GM18517 (cell line): ENCODE results near the gene GDPD3.

Experiments
- ATAC-seq: cut with Tn5 transposase; IDR thresholded peaks from one replicate; pipeline ENCODE4 v1.9.1; 2021; ENCODE audit warnings: mild to moderate bottlenecking, moderate library complexity; ENCODE audit not compliant: unreplicated experiment

GDPD3 gene

DNA sequence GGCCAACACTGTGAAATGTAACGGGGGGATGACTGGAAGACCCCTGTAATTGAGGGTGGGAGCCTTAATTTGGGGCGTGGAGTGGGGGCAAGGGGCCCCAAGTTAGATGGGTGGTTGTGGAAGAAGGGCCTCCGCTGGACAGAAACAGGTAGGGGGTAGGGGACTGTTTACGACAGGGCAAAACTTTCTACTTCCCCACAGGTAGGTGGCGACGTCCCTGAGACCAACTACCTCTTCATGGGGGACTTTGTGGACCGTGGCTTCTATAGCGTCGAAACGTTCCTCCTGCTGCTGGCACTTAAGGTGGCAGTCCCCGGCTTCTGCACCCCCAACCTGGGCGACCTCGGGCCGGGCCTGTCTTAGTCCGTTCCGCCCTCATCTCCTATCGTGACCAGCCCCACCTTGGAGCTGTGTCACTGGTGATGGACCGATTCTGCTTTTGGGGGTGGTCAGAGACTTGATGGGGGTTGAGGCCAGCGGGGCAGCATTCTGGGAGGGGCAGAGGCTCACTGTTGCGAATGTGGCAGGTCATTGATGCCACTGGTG, 30.7 kb downstream of the GDPD3 start:
- ATAC-seq: no peak

DNA sequence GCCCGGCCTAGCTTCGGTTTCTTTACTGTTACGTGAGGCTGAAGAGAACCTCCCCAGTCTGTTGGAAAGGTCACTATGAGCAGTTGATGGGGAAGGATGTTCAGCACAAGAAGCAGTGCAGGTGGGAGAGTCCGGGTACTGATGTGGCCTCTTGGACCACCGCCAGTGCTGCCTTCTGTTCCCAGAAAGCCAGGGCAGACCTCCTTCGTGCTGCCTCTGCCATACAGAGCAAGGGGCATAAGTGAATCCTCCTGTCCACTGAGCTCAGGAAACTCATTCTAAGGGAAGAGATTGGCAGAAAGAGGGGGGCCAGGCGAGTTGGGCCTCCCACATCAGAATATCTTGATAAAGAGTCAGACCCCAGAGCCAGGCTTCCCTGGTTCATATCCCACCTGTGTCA, 33.9 kb downstream of the GDPD3 start:
- ATAC-seq: no peak

DNA sequence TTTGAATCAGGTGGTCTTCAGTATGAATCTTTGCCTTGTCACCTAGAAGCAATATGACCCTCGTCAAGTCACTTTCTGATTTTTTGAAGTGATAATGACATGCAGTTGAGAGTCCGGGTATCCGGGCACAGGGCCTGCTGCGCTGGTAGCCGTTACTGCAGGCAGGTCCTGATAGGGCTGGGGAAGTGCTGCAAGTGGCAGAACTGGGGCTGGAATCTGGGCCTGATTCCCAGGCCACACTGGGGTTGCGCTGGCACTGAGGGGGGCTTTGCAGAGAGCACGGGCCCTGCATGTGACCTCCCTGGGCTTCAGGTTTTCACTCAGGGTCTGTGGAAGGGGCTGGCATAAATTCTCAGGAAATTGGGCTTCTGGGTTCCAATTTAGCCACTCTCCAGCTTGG, 34.6 kb downstream of the GDPD3 start:
- ATAC-seq: no peak

DNA sequence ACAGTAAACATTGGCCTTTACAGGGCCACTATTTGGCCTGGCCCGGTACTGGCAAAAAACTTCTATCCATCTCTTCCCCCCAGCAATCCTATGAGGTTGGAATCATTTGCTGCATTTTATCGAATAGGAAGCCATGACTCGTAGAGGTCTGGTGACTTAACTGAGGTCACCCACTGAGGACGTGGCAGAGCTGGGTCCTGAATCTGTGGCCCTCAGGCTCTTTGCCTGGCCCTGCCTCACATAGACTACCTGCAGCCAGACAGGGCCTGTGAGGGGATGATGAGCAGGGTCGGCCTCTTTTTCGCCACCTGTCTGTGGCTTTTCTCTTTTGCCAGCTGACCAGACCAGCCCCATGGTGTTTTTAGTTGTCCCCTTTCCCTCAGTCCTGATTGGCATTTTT, 35.7 kb downstream of the GDPD3 start:
- ATAC-seq: no peak

DNA sequence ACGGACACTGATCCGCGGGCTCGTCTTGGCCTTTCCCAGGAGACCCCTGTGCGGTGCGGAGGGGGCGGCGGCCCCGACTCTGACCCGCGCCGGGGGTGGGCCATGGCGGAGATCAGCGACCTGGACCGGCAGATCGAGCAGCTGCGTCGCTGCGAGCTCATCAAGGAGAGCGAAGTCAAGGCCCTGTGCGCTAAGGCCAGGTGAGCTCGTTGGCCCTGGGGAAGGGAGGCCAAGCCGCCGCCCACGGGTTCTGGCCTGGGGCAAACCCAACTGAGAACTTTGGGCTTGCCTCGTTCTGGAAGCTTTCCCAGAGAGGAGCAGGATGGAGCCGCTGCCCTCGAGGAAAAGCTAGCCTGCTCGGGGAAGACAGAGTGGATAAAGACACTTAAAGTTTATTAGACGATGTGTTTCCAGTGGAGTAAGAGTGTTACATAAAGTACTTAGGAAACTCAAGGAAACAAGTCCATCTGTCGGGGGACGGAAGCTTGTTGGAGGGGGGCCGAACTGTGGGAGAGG, 37.0 kb downstream of the GDPD3 start:
- ATAC-seq: peak; percentile 16

DNA sequence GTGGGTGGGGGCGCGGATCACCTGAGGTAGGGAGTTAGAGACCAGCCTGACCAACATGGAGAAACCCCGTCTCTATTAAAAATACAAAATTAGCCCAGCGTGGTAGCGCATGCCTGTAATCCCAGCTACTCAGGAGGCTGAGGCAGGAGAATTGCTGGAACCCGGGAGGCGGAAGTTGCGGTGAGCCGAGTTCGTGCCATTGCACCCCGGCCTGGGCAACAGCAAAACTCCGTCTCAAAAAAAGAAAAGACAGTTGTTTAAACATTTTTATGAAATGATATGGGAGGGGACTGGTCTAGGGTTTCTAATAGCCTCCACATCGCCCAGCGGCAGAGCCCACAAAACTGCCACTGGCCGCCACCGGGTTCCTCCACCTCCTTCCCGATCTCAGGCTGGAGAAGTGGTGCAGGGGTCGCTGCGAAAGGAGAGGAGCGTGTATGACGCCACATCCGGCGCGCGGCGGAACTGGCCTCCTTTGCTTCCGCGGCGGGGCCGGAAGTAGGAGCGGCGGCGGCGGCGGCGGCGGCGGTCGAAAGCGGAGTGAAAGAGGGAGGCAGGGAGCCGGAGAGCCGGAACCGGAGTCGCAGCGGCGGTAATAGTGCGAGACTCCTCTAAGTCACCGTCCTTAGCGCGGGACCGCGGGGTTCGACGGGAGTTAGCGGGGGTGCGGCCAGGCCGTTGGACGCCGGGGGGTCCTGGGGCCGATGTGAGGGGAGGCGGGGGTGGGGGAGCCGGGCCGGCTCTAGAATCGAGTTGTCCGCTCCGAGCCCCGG, 37.6 kb downstream of the GDPD3 start, which contains the start of gene PPP4C:
TSS of gene PPP4C (plus strand) at position 492 of the 773 bp plus-strand sequence. CDS start 384 bp downstream, outside the sequence.
- ATAC-seq: peak; percentile 62

DNA sequence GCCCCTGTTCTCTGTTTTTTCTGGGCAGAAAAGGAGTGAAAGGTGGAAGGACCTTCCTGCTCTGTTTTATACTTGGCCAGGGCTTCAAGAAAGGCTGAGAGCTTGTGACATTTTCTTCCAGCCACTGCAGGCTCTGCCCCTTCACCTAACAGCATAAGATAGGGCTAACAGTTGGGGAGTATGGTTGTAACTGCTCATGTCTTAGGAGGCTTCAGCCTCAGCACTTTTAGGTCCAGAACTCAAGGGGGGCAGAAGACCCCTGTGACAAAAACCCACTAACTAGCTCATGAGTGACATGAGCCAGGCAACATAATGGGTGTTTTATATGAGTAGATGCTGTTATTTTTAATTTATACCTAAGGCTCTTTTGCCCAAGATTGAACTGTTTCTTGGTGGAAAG, 42.8 kb downstream of the GDPD3 start:
- no peak for ATAC-seq

DNA sequence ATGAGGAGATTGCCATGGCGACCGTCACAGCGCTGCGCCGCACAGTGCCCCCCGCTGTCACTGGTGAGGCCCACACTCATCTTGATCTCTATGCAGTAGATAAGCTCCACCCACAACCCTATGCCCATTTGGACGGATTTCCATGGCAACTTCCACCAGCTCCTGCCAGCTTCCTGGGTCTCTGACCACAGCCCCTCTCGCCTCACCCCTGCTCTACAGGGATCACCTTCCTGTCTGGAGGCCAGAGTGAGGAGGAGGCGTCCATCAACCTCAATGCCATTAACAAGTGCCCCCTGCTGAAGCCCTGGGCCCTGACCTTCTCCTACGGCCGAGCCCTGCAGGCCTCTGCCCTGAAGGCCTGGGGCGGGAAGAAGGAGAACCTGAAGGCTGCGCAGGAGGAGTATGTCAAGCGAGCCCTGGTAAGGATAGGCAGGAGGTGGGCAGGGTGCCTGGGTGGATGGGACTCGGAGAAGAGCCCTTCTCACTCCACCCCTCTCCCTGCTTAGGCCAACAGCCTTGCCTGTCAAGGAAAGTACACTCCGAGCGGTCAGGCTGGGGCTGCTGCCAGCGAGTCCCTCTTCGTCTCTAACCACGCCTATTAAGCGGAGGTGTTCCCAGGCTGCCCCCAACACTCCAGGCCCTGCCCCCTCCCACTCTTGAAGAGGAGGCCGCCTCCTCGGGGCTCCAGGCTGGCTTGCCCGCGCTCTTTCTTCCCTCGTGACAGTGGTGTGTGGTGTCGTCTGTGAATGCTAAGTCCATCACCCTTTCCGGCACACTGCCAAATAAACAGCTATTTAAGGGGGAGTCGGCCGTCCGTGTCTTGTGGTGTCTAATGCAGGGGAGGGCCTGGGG, 43.5 kb downstream of the GDPD3 start:
- ATAC-seq: no peak

DNA sequence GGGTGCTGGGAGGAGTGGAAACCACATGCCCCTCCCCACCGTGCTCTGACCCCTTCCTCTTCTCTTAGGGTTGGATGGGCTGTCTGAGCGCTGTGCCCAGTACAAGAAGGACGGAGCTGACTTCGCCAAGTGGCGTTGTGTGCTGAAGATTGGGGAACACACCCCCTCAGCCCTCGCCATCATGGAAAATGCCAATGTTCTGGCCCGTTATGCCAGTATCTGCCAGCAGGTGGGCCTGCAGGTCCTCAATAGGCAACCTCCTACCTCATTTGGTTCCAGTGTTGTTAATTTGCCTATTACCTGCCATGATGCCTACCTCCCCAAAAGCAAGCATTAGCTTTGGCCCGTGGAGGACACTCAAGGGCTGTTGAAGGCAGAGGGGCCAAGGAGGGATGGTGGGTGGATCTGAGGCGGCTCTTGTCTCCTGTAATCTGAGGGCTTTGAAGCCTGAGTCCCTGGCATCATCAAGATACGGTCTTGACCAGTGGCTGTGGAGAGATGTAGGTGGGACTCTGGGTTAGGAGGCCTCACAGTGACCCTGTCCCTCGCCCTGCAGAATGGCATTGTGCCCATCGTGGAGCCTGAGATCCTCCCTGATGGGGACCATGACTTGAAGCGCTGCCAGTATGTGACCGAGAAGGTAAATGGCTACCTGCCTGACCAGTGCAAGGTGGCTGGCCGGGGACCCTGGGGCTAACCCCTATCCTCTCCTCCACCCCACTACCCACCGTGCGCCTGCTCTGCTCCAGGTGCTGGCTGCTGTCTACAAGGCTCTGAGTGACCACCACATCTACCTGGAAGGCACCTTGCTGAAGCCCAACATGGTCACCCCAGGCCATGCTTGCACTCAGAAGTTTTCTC, 44.4 kb downstream of the GDPD3 start:
- ATAC-seq: no peak

DNA sequence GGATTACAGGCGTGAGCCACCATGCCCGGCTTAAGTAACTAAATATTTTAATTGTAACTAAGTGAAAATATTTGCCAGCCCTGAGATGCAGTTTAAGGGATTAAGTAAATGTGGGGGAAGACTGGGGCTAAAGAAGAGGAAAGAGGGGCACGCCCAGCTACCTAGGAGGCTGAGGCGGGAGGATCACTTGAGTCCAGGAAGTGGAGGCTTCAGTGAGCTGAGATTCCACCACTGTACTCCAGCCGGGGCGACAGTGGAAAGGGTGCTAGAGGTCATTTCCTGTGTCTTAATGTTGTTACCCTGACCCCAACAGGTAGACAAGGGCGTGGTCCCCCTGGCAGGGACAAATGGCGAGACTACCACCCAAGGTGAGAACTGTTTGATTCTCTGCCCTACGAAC, 45.0 kb downstream of the GDPD3 start:
- ATAC-seq: no peak

DNA sequence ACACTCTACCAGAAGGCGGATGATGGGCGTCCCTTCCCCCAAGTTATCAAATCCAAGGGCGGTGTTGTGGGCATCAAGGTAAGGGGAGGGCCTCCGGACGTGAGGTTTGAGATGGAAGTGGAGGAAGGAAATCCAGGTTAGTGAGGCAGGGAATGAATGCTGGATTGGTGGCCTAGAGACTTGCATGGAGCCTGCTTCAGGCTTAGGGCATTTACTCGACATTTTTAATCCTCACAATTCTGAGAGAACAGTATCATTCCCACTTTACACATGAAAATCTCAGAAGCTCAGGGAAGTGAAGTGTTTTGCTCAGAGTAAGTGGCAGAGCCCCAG, 45.8 kb downstream of the GDPD3 start:
- no peak for ATAC-seq

DNA sequence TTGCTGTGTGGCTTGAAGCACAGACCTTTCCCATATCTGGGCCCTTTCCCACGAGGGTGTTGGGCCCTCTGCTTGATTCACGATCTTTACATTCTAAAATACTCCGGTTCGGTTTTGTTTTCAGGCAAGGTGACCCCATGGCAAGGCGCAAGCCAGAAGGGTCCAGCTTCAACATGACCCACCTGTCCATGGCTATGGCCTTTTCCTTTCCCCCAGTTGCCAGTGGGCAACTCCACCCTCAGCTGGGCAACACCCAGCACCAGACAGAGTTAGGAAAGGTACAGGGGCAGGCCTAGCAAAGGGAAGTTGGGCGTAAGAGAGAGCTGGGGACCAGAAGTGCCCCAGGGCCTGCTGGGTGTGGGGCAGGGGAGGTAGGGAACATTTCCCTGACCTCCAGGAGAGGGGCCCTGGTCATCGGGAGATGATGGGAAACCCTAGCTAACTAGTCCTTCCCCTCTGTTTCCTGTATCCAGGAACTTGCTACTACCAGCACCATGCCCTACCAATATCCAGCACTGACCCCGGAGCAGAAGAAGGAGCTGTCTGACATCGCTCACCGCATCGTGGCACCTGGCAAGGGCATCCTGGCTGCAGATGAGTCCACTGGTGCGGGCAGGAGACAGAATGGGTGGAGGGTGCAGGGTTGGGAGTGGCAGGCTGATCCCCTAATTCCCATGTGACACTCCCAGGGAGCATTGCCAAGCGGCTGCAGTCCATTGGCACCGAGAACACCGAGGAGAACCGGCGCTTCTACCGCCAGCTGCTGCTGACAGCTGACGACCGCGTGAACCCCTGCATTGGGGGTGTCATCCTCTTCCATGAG, 46.4 kb downstream of the GDPD3 start:
- no peak for ATAC-seq

DNA sequence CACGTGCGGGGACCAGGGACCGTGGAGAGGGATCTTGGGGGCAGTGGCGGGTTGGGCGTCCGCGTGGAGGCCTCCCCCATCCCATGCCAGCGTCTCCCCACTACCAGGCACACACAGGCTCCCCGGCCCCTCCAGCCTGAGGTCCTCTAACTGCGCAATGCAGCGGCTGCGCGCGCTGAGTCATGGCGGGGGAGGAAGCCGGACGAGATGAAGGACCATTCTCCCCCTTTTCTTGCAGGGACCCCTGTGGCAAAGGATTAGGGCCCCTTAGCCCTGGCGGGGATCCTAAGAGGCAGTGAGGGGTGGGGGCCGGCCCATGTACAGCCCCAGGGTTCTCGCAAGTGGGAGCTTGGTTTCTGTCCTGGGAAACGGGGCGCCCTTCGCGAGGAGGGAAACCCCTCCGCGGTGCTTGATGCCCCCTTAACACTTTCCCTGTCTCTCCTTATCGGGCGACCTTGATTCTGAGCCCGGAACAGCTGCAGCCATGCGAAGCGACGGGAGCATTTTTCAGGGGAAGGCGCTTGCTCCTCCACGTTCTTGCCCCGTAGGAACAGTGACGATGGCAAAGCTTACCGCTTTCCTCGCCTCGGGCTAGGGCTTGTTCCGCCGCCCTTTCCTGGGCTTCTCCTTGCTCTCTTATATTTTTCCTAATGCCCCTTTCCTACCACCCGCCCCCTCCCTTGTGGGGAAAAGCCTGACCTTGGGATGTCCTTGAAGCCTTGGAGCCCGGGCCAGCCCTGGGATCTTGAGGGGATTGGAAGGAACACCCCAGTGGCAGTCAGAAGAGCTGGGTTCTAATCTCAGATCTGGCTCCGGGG, 47.2 kb downstream of the GDPD3 start:
- ATAC-seq: no peak

DNA sequence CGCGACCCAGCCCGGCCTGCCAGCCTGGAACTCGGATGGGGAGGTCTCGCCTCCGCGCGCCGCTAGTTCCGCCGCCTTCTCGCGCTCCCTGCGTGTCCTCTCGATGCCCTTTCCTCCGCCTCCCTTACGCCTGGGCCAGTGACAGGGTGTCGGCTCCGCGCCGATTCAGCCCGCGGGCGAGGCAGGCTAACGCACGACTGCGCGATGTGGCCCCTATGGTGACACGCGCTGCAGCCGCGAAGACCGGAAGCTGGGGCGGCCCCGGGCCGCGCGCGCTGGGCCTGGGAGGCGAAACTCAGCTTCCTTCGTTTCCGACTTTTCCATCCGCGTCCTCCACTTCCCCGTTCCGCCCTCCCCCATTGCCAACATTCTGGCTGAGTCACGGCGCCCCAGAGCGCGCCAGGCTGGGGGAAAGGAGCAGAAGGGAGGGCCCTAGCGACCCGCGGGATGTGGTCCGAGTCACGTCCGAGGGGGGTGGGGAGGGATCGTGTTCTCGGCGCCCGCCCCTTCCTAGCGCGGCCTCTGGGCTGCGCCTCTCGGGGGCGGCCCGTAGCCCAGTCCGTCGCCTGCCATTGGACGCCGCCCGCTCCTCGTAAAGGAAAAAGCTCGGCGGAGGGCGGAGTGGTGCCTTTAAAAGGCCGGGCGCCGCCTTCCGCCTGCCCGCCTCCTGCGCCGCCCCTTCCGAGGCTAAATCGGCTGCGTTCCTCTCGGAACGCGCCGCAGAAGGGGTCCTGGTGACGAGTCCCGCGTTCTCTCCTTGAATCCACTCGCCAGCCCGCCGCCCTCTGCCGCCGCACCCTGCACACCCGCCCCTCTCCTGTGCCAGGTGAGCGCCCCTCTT, 48.0 kb downstream of the GDPD3 start, which contains the start of gene ALDOA:
TSS of gene ALDOA (plus strand) at position 659 of the 841 bp plus-strand sequence. CDS start 1,138 bp downstream, outside the sequence.
- peak; percentile 65 for ATAC-seq

DNA sequence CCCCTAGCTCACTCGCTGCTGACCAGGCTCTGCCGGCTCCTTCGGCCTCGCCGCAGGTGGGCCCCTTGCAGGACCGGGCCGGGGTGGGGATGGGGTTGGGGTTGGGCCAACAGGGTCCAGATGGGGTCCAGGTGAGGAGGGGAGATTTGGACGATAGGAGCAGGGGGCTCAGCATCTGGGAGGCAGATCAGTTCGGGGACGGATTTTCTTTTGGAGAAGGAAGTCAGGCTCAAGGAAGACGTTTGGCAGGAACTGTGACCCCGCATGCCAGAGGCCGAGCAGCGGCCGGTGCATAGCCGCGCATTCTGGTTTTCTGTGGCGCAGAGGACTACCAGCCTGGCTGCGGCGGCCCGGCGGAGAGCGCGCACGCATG, 48.6 kb downstream of the GDPD3 start:
- no peak for ATAC-seq

DNA sequence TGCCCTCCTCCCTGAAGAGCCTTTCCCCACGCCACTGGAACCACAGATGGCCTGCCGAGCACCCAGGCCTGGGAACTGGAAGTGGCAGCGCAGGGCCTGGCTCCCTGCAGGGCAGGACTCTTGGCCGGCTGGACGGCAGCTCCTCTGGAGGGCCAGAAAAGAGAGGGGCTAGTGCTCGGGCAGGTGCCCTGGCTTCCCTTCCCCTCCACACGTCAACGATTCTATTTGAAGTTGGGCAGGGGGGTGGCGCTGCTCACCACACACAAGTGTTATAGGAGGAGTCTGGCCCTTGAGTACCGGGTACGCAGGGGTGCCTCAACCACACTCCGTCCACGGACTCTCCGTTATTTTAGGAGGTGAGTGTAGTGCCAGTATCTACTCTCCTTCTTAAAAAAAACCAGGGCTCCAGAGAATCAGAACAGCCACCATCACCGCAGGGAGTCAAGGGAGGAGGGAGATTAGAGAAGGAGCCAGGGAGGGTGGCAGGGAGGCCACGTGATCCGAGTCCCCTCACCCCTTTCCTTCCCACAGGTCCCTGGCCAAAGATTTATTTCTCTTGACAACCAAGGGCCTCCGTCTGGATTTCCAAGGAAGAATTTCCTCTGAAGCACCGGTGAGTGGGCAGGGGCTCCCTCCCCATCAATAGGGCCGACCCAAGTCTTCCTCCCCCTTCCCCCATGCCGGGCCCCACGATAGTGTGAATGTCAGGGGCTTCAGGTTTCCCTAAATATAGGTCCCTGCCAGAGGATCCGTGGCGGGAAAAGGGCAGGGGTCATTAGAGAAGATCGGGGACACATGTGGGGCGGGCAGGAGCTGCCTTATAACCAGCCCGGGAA, 49.2 kb downstream of the GDPD3 start:
- no peak for ATAC-seq

DNA sequence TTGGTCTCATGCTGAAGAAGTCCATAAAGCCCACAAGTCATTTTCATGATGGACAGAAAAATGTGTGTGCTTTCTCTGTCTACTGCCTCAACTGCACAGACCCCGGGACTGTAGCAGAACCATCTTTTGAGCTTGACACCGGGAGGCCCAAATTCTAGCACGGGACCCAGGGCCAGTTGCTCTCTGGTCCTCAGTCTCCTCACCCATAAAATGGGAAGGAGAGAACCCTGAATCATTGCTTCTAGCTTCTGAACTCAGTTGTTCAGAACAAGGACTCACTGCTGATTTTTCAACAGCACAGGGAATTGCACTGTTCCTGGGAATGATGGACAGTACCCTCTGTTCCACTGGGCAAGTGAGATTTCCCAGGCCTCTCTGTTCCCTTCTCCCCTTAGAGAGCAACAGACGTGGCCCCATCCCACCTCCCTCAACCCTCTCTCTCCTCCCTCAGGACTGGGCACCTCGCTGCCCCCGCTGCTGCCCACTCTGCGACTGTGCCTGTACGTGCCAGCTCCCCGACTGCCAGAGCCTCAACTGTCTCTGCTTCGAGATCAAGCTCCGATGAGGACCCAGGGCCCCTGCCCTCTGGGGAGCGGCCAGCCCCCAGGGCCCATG, 50.0 kb downstream of the GDPD3 start:
- no peak for ATAC-seq
